Fibroblast of upper back skin (primary cell): ENCODE data around the gene GGA2.
A peak's percentile ranks its signal among the peaks of the same experiment; 100 is the strongest.
"Not testable (repeated sequence)": the region's sequence is repeated elsewhere in the genome, so short reads cannot be mapped to it uniquely, and the experiment has no call there.

Experiments
- DNase-seq: peaks from one replicate; pipeline ENCODE4 v3.0.0-alpha.2; 2013

GGA2 gene

GRCh38 chr16:23523321-23523720 is 13.0 kb upstream of the GGA2 start:
- DNase-seq: no peak

DNA sequence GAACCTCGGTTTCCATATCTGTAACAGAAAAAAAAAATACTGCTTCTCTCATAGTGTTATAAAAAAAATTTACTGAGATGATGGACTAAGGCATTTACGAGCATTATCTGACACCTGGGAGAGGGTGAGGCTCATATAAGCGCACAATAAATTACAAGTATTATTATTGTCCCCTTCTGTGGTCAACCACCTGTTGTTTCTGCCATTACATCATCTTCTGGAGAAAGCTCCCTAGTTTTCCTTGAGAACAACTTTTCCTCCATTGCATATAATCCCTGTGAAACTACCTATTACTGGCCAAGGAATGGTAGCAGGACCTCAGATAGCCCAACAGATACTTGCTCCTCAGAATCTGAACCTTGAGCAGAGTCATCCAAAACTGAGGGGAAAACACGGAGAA is 11.7 kb upstream of the GGA2 start:
- DNase-seq: no peak

DNA sequence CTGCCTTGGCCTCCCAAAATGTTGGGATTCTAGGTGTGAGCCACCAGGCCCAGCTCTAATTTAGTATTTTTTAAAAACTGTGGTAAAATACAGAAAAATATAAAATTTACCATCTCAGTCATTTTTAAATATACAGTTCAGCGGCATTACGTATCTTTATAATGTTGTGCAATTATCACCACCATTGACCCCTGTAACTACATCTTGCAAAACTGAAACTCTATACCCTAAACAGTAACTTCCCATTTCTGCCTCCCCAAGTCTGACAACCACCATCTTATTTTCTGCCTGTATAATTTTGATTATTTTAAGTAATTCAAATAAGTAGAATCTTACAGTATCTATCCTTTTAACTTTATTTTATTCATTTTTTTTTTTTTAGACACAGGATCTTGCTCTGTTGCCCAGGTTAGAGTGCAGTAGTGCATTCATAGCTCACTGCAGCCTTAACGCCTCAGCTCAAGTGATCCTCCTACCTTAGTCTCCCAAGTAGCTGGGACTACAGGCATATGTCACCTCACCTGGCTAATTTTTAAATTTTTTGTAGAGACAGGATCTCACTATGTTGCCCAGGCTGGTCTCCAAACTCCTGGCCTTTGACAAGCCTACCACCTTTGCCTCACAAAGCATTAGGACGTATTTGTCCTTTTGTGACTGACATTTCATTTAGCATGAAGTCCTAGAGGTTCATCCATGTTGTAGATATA is 10.9 kb upstream of the GGA2 start:
- DNase-seq: no peak

DNA sequence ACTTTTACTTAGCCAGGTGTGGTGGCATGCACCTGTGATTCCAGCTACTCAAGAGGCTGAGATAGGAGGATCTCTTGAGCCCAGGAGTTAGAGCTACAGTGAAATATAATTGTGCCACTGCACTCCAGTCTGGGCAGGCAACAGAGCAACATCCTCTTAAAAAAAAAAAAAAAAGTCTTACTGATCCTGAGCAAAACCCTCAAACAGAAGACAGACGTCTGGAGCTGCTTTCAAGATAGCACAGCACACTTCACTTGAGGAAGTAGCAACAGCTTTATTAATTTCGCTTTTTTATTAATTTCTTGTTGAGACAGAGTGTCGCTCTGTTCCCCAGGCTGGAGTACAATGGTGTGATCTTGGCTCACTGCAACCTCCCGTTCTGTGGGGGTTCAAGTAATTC is 10.2 kb upstream of the GGA2 start:
- no peak for DNase-seq

GRCh38 chr16:23519282-23519681 is 9.0 kb upstream of the GGA2 start:
- no peak for DNase-seq

DNA sequence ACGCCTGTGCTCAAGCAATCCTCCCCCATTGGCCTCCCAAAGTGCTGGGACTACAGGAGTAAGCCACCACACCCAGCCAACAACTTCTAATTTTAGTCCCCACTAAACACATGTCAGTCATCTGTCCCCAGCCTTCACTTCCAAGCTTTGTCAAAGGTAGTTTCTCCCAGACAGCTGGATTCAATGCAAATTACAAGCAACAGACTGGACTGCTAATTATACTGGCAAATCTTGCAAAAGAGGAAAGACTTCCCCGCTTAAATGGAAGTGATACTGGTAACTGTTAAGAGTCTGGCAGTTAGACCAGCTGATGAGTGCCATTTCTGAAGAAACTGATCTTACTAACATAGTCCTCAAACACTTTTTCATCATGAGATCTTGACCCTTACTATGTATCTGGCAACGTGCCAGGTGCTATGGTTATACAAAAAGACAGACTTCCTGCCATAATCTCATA is 8.2 kb upstream of the GGA2 start:
- DNase-seq: no peak

GRCh38 chr16:23516366-23517137 is 6.3 kb upstream of the GGA2 start:
- DNase-seq: no peak

- DNase-seq: no peak
These were observed 5.6 kb upstream of the GGA2 start for GRCh38 chr16:23515881-23516280.

- no peak for DNase-seq
These were observed 4.3 kb upstream of the GGA2 start for GRCh38 chr16:23514381-23515152.

DNA sequence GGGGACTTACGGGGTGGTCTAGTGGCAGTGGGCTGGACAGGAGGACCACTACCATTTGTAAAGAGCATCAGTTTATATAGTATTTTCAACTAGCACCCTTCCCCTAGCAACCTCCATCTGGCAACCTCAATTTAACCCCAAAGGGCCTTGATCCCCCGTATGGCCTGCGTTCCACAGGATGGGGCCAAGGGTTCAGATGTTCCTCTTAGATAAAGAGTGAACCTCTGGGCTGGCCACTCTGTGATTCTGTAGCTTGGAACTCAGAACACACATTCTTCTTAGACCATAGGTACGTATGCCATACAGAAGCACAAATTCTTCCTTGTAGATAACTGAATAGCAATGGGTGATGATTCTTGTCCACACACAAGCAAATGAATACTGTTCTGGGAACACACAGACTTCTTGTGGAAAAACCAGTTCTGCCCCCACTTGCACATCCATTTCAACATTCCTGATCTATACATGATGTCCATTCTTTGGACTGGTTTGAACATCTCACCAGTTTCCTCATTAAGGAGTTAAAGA is 1.9 kb upstream of the GGA2 start:
- DNase-seq: no peak

DNA sequence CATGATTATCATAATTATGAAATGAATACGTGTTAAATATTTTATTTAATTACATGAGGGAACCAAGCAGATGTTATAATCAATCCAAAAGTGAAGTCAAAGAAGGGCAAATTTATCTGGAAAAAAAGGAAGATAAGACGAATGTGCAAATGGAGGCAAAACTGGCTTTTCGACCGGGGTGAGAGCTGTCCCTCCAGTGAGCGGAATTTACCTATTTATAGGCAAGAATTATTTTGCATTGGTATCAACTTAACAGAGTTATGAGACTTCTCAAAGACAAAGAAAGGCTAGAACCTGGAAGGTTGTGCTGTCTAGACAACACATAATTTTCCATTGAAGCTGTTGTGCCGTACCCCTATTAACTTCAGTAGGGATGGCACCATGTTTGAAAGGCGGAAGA is 1.4 kb upstream of the GGA2 start:
- no peak for DNase-seq

DNA sequence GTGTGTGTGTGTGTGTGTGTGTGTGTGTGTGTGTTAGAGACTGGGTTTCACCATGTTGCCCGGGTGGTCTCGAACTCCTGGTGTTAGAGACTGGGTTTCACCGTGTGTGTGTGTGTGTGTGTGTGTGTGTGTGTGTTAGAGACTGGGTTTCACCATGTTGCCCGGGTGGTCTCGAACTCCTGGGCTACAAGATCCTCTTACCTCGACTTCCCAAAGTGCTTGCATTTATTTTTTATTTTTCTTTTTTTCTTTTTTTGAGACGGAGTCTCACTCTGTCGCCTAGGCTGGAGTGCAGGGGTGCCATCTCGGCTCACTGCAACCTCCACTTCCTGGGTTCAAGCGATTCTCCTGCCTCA is 599 bp upstream of the GGA2 start:
- DNase-seq: not testable (repeated sequence)

DNA sequence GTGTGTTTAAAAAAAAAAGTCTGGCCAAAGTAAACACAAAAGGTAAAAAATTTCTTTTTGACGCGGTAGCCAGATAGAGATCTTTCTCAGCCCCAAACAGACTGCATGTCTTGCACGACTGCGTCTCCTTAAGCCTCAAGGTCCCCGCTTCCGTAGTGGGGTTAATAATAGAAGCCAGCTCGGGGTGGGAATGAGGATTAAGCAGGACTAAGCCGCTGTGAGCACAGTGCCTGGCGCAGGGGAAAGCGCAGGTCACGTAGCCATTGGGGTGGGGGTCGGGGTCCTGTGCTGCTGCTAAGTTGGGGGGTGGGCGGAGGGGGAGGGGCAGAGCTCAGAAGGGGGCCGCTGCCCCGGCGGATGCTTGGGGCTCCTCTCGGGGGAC is 521 bp downstream of the GGA2 start:
- peak; percentile 31 for DNase-seq

DNA sequence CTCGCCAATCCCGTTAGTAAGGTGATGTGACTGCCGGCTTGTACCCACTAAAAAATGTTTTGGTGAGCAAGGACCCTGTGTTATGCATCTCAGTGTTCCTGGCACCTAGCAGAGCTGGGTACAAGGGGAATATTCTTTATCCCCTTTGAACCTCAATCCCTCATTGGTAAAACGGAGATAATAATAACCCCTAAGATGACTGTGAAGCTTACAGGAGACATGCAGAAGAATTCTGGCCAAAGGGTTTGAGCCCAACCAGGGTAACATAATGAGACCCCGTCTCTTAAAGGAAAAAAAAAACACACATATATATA is 896 bp downstream of the GGA2 start:
- no peak for DNase-seq

GRCh38 chr16:23508589-23509440 is 1.5 kb downstream of the GGA2 start:
- peak; percentile 11 for DNase-seq

- no peak for DNase-seq
These were observed 3.7 kb downstream of the GGA2 start for GRCh38 chr16:23506606-23506994.

DNA sequence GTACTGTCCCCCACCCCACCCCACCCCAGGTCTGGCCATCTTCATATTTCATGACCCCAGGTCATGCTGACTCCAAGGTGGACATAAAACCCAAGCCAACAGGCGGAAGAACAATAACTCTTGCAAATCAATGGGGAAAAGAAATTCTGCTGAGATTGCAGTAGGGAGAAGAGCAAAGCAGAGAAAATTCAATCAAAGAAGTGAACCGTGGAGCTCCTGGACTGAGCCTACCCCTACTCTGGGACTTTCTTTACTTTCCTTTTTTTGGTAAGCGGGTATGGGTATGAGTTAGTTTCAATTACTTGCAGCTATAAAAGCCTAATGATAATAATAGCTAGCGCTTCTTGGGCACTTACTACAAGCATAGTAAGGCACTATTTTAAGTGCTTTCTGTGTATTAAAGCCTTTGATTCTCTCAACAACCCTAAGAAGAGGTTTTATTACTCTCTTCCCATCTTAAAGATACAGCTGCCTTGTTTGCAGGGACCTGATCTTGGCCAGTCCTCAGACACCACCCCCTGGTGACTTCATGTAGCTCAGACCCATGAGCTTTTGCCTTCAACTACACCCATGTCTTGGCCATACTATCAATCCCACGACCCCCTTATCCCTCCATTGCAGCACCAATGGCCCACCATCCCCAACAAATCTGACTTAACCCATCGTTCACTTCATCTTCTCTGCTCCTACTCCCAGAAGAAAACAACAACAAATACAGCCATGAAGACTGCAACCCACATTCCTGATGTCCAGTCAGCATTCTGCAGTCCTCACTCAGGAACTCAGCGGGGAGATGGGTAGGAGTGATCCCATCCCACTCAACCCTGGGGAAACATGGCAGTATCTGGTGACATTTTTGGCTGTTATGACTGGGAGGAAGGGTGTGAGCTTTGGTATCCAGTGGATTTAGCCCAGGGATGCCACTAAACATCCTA is 4.4 kb downstream of the GGA2 start:
- DNase-seq: no peak

GRCh38 chr16:23505180-23505665 is 5.1 kb downstream of the GGA2 start:
- no peak for DNase-seq

DNA sequence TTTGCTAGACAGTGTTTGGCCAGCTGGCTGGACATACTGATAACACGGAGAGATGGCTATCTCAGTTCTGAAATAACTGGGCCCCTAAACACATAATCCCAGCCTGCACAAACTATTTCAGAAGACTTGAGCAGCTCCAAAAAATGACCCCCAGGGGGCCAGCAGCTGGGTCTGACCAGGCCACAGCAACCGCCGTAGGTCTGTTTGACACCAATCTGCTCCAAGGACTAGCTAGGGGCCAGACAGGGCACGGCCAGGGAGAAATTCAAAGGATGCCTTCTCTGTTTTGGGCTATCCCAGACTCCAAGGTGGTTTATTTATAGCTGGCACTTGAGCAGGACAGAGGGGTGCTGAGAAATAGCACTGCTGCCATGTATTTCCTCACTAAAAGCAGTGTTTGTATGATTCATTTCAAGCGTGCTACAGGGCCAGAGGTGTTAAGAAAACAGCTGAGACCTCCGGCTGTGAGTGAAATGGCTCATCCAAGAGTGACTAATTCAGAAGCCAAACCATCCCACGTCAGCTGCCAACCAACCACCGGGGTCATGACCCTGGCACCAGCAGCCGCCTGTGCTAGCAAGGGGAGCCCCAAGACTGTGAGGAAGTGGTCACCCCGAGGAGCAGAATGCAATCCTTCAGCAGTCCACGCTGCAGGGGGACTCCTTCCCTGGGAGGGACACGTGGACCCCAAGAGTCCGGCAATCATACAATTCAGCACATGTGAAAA is 5.7 kb downstream of the GGA2 start:
- peak; percentile 89 for DNase-seq

DNA sequence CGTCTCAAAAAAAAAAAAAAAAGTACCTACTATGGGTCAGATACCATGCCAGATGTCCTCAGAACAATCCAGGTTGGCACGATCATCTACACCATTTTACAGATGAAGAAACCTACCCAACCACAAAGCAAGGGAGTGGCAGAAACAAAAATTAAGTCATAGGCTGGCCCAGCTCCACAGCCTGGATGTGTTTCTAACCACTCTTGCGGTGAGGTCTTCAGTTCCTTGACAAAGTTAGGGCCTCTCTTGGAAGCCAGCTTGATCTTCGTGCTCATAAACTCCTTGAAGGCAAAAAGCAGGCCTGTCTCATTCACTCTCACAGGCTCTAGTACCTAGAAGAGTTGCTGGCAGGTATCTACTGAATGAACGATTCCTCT is 6.2 kb downstream of the GGA2 start:
- DNase-seq: peak; percentile 64

DNA sequence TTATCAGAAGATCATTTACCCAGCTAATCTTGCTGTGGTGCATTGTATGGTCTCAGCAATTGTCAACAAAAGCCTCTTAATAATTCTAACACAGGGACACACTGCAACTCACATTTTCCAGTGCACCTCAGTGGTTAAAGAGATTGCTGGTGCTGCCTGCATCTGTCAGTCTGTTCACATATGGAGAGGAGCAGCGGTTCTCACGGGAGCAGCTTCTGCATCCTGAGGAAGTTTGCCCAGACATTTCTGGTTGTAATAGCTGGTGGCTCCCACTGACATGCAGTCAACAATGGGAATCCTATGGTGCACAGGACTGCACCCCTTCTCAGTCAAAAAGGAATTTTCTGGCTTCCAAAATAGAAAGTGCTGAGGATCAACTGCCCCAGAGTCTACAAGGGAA is 7.8 kb downstream of the GGA2 start:
- DNase-seq: no peak
